H7 (cell line): ENCODE results near the gene CPED1. TPM values are rescaled to one million over a fixed set of nuclear protein-coding genes. Genes with fewer than 3 reads are reported as not detected.
A peak's percentile ranks its signal among the peaks of the same experiment; 100 is the strongest.
"Not testable (repeated sequence)": the region's sequence is repeated elsewhere in the genome, so short reads cannot be mapped to it uniquely, and the experiment has no call there.

Experiments used
- DNase-seq: peaks from one replicate; pipeline ENCODE4 v3.0.0; 2012
- H3K27me3 ChIP-seq: 2 replicates; pipeline ENCODE4 v1.6.0; 2011; ENCODE audit warnings: mild to moderate bottlenecking, low read length; ENCODE audit not compliant: control insufficient read depth, insufficient read depth
- H3K36me3 ChIP-seq: replicated peaks from 2 replicates; pipeline ENCODE4 v1.5.1; 2011; ENCODE audit warnings: low read length; ENCODE audit not compliant: control insufficient read depth, insufficient read depth
- H3K4me3 ChIP-seq: 2 replicates; pipeline ENCODE4 v1.5.1; 2011; ENCODE audit warnings: low read depth, mild to moderate bottlenecking, control low read depth, low read length, moderate library complexity; ENCODE audit not compliant: insufficient read depth
- total RNA-seq: library from RNA; depleted of rRNA; stranded (reverse); fragments of >200 nt; shearing (Covaris generic); gene quantifications from 2 replicates; pipeline ENCODE4 v1.2.3, GENCODE V29; 2014

Gene CPED1
- total RNA-seq, 1 experiment from 2014 or later = not detected

GRCh38 chr7:121043314-121044234 is 55.1 kb downstream of the CPED1 start:
- no peaks in the 10 kb centered on the region for H3K27me3 ChIP-seq
- H3K4me3 ChIP-seq = no peak overlapping the region
- no peaks in the 10 kb centered on the region for H3K36me3 ChIP-seq
- DNase-seq = no peak

- DNase-seq = no peak
- Histone ChIP-seq H3K27me3 (no peaks in the 10 kb centered on the region), H3K4me3 (no peak overlapping the region), H3K36me3 (no peaks in the 10 kb centered on the region)
Observed at GRCh38 chr7:121045090-121045489, 56.6 kb downstream of the CPED1 start.

GRCh38 chr7:121046009-121046408 is 57.5 kb downstream of the CPED1 start:
- no peaks in the 10 kb centered on the region for H3K36me3 ChIP-seq
- no peaks in the 10 kb centered on the region for H3K27me3 ChIP-seq
- no peak for DNase-seq
- no peak overlapping the region for H3K4me3 ChIP-seq

- Histone ChIP-seq H3K36me3 (no peaks in the 10 kb centered on the region), H3K27me3 (no peaks in the 10 kb centered on the region), H3K4me3 (no peak overlapping the region)
- no peak for DNase-seq
Observed at GRCh38 chr7:121046893-121047468, 58.5 kb downstream of the CPED1 start.

- no peaks in the 10 kb centered on the region for H3K36me3 ChIP-seq
- no peaks in the 10 kb centered on the region for H3K27me3 ChIP-seq
- no peak for DNase-seq
- no peak overlapping the region for H3K4me3 ChIP-seq
Observed at GRCh38 chr7:121048195-121048594, 59.7 kb downstream of the CPED1 start.

GRCh38 chr7:121049028-121049791 is 60.7 kb downstream of the CPED1 start:
- Histone ChIP-seq H3K36me3 (no peaks in the 10 kb centered on the region), H3K4me3 (no peak overlapping the region), H3K27me3 (no peaks in the 10 kb centered on the region)
- DNase-seq = peak; percentile 26

- Histone ChIP-seq H3K36me3 (no peaks in the 10 kb centered on the region), H3K27me3 (no peaks in the 10 kb centered on the region), H3K4me3 (no peak overlapping the region)
- no peak for DNase-seq
Observed at GRCh38 chr7:121049897-121050296, 61.4 kb downstream of the CPED1 start.

- H3K4me3 ChIP-seq = no peak overlapping the region
- no peaks in the 10 kb centered on the region for H3K36me3 ChIP-seq
- no peak for DNase-seq
- no peaks in the 10 kb centered on the region for H3K27me3 ChIP-seq
Observed at GRCh38 chr7:121053219-121053618, 64.7 kb downstream of the CPED1 start.

GRCh38 chr7:121054925-121055324 is 66.4 kb downstream of the CPED1 start:
- no peaks in the 10 kb centered on the region for H3K36me3 ChIP-seq
- H3K27me3 ChIP-seq = no peaks in the 10 kb centered on the region
- no peak overlapping the region for H3K4me3 ChIP-seq
- no peak for DNase-seq

GRCh38 chr7:121057878-121058277 is 69.4 kb downstream of the CPED1 start:
- no peaks in the 10 kb centered on the region for H3K36me3 ChIP-seq
- H3K27me3 ChIP-seq = no peaks in the 10 kb centered on the region
- no peak for DNase-seq
- H3K4me3 ChIP-seq = no peak overlapping the region

- no peak for DNase-seq
- Histone ChIP-seq H3K27me3 (no peaks in the 10 kb centered on the region), H3K36me3 (no peaks in the 10 kb centered on the region), H3K4me3 (no peak overlapping the region)
Observed at GRCh38 chr7:121058975-121059374, 70.5 kb downstream of the CPED1 start.

- H3K27me3 ChIP-seq, H3K36me3 ChIP-seq, DNase-seq, H3K4me3 ChIP-seq: not testable (repeated sequence)
Observed at GRCh38 chr7:121059979-121060509, 71.5 kb downstream of the CPED1 start.

GRCh38 chr7:121061677-121062582 is 73.4 kb downstream of the CPED1 start:
- no peak for DNase-seq
- Histone ChIP-seq H3K36me3 (no peaks in the 10 kb centered on the region), H3K4me3 (no peak overlapping the region), H3K27me3 (no peaks in the 10 kb centered on the region)
